Activated naive CD4-positive, alpha-beta T cell treated with Interleukin-2 at 50 U/mL for 16 hours (primary cell): Measurements from ENCODE around the gene NR2F1.

ENCODE experiments used
- DNase-seq: peaks from one replicate; pipeline ENCODE4 v3.0.0-alpha.2; 2020

NR2F1 gene

GRCh38 chr5:93577854-93578812 is 4.9 kb upstream of the NR2F1 start:
- no peak for DNase-seq

- no peak for DNase-seq
Measured at GRCh38 chr5:93578813-93579691, 4.0 kb upstream of the NR2F1 start.

DNA sequence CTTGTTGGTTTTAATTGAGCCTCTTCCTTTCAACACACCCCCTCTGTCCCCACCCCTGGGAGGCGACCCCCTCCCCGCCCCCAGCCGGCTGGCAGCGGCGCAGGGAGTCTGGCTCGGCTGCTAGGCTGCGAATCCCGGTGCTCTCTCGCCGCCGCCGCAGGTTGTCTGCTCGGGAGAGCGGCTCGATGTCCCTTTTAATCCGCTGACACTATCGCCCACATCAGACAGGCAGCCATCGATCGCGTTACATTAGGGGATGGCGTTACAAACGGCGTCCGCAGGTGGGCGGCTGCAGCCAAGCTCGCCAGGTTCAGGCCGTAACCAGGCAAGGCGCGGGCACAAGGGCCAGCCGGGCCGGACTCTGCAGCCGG is 3.3 kb upstream of the NR2F1 start:
- DNase-seq, result no peak

GRCh38 chr5:93580063-93580926 is 2.7 kb upstream of the NR2F1 start:
- DNase-seq, result no peak

DNA sequence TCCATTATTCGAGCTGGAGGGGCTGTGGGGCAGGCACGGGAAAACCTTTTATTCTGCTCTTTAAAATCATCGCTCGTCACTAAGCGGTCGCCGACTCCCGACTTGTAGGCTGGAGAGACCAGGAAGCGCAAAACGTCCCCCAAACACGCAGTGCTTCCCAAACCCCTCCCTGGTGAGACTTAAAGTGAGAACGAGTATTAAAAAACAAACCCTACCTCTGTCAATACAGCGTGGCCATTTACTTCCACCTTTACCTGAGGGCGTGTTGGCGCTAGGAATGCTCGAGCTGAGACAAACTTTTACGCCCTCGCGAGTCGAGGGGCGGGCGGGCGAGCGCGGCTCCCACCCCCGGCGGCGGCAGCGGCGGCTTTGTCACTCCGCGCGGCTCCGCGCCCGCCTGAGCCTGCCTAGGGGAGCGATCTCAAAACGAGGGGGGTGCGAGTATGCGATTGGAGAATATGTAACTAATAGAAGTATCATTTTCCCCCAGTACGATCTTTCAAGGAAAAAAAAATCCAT is 2.0 kb upstream of the NR2F1 start, which contains the start of gene NR2F1-AS1:
Gene NR2F1-AS1, minus strand, starts transcription at position 293 of the 519 bp plus-strand sequence.
- DNase-seq, result no peak

- no peak for DNase-seq
Measured at GRCh38 chr5:93582167-93582462, 907 bp upstream of the NR2F1 start.

DNA sequence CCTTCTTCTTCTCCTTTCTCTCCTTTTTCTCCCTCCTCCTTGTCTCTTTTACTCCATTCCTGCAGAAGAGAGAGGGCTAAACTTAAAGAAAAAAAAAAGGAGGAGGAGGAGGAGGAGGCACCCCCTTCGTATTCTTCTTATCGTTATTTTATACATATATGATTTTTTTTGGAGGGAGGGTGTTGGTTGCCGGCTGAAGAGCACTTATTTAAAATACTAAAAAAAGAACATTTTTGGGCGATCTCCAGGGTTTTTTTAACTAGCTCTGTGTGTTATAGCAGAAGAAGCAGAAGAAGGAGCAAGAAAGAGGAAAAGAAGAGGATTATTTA is 381 bp downstream of the NR2F1 start:
- no peak for DNase-seq

- DNase-seq, result peak; percentile 41
Measured at GRCh38 chr5:93583768-93584595, 960 bp downstream of the NR2F1 start.

DNA sequence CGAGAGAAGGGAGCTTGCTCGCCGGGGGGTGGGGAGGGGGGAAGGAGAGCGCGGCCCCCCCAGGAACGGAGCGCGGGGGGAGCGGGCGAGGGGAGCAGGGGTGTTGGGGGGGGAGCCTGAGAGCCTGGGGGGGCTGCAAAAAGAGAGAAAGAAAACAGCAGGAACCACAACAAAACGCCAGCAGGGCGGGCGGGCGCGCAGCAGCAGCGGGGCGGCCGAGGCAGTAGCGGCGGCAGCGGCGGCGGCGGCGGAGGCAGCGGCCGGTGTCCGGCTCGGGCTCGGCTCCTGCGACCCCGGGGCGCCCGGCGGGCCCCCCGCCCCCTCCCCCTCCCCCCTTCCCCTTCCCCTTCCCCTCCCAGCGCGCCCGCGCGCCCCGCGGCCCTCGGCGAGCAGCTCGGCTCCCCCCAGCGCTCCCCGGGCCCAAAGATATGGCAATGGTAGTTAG is 1.6 kb downstream of the NR2F1 start:
- DNase-seq, result no peak

DNA sequence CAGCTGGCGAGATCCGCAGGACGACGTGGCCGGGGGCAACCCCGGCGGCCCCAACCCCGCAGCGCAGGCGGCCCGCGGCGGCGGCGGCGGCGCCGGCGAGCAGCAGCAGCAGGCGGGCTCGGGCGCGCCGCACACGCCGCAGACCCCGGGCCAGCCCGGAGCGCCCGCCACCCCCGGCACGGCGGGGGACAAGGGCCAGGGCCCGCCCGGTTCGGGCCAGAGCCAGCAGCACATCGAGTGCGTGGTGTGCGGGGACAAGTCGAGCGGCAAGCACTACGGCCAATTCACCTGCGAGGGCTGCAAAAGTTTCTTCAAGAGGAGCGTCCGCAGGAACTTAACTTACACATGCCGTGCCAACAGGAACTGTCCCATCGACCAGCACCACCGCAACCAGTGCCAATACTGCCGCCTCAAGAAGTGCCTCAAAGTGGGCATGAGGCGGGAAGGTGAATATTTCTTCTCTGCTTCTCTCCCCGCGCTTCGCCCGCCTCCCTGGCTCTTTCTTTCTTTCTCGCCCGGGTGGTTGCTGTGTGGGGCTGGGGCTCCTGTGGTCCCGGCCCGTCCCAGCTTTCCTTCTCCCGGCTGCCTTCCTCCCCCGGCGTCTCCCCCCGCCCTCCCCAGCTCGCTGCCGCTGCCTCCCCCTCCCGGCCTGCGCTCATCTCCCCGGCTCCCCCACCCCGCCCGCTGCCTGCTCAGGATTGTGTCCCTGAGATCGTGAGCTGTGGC is 2.2 kb downstream of the NR2F1 start:
- DNase-seq, result no peak

GRCh38 chr5:93585767-93586385 is 2.9 kb downstream of the NR2F1 start:
- DNase-seq, result no peak

GRCh38 chr5:93586736-93587596 is 3.9 kb downstream of the NR2F1 start:
- DNase-seq, result no peak

GRCh38 chr5:93587597-93588351 is 4.8 kb downstream of the NR2F1 start:
- DNase-seq, result no peak

DNA sequence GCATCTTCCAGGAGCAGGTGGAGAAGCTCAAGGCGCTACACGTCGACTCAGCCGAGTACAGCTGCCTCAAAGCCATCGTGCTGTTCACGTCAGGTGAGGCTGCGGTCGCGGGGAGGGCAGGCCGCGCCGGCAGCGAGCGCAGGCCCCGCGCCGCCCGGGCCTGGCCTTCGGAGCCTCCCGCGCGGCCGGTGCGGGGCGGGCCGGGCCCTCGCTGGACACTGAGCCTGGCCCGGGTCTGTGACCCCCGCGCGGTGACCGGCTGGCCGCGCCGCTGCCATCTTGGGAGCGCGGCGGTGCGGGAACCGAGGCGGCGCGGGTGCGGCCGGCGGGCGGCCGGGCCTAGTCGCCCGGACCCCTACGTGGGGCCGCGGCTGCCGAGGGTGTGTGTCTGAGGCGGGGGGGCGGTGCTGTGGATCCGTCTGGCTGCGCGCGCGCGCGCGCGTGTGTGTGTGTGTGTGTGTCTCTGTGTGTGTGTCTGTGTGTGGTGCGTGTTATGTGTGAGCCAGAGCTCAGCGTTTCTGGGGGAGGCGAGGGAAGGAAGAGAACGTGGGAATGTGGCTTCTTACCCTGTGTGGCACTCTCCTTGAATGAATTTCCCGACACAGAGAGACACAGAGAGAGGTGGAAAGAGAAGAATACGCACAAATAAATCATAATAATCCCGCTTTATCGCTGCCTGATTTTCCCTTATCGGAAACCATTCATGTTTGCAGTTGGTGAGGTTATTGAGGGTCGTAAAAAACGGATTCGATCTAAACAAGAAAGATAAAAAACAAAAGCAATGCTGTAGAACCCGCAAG is 5.5 kb downstream of the NR2F1 start:
- no peak for DNase-seq

DNA sequence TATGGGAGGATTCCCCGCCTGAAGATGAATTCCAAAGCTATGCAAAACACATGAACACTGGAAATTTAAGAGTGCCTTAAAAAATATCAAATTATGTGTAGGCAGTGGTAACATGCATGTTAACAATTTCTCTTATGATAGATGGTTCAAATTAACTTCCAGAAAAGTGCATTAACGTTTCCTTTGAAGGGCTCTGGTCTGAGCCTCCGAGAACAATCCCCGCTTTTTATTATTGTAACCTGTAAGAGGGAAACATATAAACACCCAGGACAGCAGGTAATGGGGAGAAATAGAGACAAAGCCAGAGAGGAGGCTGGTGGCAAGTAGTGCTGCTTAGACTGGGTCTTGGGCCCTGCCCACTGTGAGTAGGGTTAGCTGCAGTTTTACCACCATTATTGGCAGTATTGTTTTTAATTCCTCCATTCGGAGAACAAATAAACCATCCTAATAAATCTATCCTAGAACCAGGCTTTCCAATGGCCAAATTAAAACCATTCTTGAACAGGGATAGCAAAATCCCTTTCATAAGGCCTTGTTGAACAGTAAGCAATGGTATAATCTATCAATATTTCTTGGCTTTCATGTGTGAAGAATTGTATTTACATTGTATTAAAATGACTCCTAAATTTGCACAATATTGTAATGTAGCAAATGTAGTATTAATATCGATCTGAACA is 6.3 kb downstream of the NR2F1 start:
- DNase-seq, result no peak

- DNase-seq, result no peak
Measured at GRCh38 chr5:93589829-93590215, 6.8 kb downstream of the NR2F1 start.

- no peak for DNase-seq
Measured at GRCh38 chr5:93590493-93590892, 7.5 kb downstream of the NR2F1 start.
